Endothelial cell of umbilical vein (primary cell): ENCODE measurements around the gene SCYL2.

Experiments used
- CTCF ChIP-seq, 2 donors: IDR thresholded peaks; 1 replicate in 1 of 2; 2 replicates in 1 of 2; pipeline ENCODE4 v1.5.1; 2011; ENCODE audit warnings: low read length in 2 of 2, mild to moderate bottlenecking in 2 of 2, moderate library complexity in 2 of 2, control low read depth in 1 of 2, inconsistent platforms in 1 of 2, low read depth in 1 of 2; ENCODE audit not compliant: insufficient read depth in 1 of 2; ENCODE audit errors: extremely low read depth in 1 of 2
- EZH2 ChIP-seq: IDR thresholded peaks from 2 replicates; pipeline ENCODE4 v1.6.1; 2012; ENCODE audit warnings: borderline replicate concordance, low read depth, mild to moderate bottlenecking, moderate library complexity, low read length, inconsistent platforms; ENCODE audit not compliant: severe bottlenecking
- GATA2 ChIP-seq: IDR thresholded peaks from 2 replicates; pipeline ENCODE4 v1.7.0; 2011; ENCODE audit warnings: low read depth, mild to moderate bottlenecking, moderate library complexity, mixed read lengths, low read length; ENCODE audit not compliant: insufficient read length, insufficient read depth
- MAX ChIP-seq: IDR thresholded peaks from 2 replicates; pipeline ENCODE4 v1.6.1; 2011; ENCODE audit not compliant: insufficient read depth, insufficient read length
- MYC ChIP-seq: IDR thresholded peaks from one replicate; pipeline ENCODE4 v1.6.1; 2011; ENCODE audit warnings: mild to moderate bottlenecking, low read depth, low read length
- POLR2A ChIP-seq: IDR thresholded peaks from 2 replicates; pipeline ENCODE4 v1.6.1; 2012; ENCODE audit warnings: low read depth, mild to moderate bottlenecking, control low read depth, low read length

GRCh38 chr12:100388382-100388781 is 121.4 kb downstream of the SCYL2 start:
- no peak for TF ChIP-seq CTCF (IDR thresholded peaks at IDR 0.05; ENCODE audit: extremely low read depth in 1 of 2, insufficient read depth in 1 of 2, low read depth in 1 of 2, low read length in 2 of 2)
- no peak for TF ChIP-seq EZH2
- TF ChIP-seq MAX: no peak
- TF ChIP-seq POLR2A: no peak
- TF ChIP-seq GATA2: no peak
- no peak for TF ChIP-seq MYC
